Vagina (tissue), 2 donors: Measurements from ENCODE around the gene C6orf15.

ENCODE experiments used
- POLR2AphosphoS5 ChIP-seq, 2 donors: sonication (generic); formaldehyde crosslinking; IDR thresholded peaks; one replicate each; pipeline ENCODE4 v1.9.0; 2017; ENCODE audit warnings: antibody characterized with exemption in 2 of 2, mild to moderate bottlenecking in 2 of 2, low read depth in 1 of 2; ENCODE audit not compliant: insufficient read depth in 1 of 2
- TF ChIP-seq, protein P1 (sequence below), 3 experiments: fragments of 450-650 bp in 2 of 3; fragments of 200-600 bp in 1 of 3; sonication (generic) in 1 of 3; IDR thresholded peaks; one replicate each; pipeline ENCODE4 v1.5.1; 2017 to 2019; ENCODE audit warnings: antibody characterized with exemption in 3 of 3, mild to moderate bottlenecking in 2 of 3, moderate library complexity in 2 of 3

DNA sequence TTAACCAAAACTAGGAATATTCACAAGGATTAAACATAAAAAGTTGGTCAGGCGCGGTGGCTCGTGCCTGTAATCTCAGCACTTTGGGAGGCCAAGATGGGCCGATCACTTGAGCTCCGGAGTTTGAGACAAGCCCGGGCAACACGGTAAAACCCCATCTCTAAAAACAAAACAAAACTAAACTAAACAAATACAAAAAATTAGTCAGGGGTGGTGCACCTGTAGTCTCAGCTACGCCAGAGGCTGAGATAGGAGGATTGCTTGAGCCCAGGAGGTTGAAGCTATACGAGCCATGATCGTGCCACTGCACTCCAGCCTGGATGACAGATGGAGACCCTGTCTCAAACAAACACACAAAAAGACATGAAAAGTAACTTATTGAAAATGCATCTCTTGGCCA, 23.3 kb upstream of the C6orf15 start:
- TF ChIP-seq POLR2AphosphoS5 (IDR thresholded peaks at IDR 0.05; ENCODE audit: insufficient read depth in 1 of 2, low read depth in 1 of 2), result no peak
- TF ChIP-seq, protein P1, sequence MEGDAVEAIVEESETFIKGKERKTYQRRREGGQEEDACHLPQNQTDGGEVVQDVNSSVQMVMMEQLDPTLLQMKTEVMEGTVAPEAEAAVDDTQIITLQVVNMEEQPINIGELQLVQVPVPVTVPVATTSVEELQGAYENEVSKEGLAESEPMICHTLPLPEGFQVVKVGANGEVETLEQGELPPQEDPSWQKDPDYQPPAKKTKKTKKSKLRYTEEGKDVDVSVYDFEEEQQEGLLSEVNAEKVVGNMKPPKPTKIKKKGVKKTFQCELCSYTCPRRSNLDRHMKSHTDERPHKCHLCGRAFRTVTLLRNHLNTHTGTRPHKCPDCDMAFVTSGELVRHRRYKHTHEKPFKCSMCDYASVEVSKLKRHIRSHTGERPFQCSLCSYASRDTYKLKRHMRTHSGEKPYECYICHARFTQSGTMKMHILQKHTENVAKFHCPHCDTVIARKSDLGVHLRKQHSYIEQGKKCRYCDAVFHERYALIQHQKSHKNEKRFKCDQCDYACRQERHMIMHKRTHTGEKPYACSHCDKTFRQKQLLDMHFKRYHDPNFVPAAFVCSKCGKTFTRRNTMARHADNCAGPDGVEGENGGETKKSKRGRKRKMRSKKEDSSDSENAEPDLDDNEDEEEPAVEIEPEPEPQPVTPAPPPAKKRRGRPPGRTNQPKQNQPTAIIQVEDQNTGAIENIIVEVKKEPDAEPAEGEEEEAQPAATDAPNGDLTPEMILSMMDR (IDR thresholded peaks at IDR 0.05), result no peak
